ENCODE measurements around the gene PAX1. TPM values are rescaled to one million over a fixed set of nuclear protein-coding genes. Genes with fewer than 3 reads are reported as not detected.

The PAX1 gene
- total and polyA plus RNA-seq, 5 donors from 2014 or later: not detected

DNA sequence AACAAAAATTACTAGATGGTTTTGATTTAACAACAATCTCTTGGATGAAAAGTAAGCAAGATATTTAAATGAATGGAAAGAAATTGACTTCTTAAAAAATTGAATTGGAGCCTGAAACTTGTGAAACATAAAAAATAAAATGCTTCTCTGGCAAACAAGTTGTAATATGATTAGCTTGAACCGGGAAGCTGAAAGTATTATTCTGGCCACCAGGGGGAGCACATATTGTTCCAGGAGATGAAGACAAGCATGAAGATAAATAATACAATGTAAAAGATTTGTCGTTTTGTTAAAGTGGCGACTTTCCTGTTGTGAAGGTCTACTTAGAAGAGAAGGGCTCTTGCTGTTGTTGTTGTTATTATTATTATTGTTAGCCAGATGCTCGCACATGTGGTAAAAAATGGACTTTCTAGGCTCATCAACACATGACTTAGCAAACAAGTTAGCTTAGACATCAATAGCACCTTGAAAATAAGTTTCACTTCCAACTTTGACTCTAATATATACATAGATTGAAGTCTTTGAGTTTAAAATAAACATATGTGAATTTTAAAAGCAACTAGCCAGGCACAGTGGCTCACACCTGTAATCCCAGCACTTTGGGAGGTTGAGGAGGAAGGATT is 14.2 kb downstream of the PAX1 start:
- no peak for ATAC-seq (ENCODE audit: low read depth in 2 of 2)

DNA sequence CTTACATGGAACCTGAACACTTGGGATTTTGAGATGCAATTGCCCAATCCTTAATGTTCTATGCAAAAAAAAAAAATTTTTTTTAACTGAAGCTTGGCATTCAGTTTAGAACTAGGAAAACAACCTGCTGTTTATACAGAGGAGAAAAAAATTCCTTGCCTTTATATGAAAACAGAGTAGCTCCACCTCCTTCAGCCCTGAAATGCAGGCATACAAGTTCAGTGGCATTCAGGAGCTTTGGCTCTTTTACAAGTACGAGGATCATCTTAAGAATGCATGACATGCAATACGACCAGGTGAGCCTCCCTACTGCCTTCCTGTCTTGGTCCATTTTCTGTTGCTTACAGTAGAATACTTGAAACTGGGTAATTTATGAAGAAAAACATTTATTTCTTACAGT is 20.4 kb downstream of the PAX1 start:
- no peak overlapping the region for H3K4me3 Mint-ChIP-seq
- ATAC-seq (ENCODE audit: low read depth in 2 of 2) (no peak), DNase-seq (no peak)
- Histone ChIP-seq H3K9me3 (ENCODE audit: control insufficient read depth in 2 of 2, low read length in 2 of 2) (no peaks in the 10 kb centered on the region), H3K36me3 (ENCODE audit: control insufficient read depth, insufficient read depth, low read length) (no peaks in the 10 kb centered on the region), H3K27me3 (ENCODE audit: control insufficient read depth, insufficient read depth, low read length) (no peaks in the 10 kb centered on the region), H3K27ac (ENCODE audit: insufficient read depth, low read length, poor library complexity, severe bottlenecking) (no peak overlapping the region), H3K4me1 (ENCODE audit: control insufficient read depth, insufficient read depth, low read length, poor library complexity, severe bottlenecking) (no peaks in the 10 kb centered on the region), H3K4me3 (ENCODE audit: low read depth, low read length) (no peak overlapping the region)
- H3K27ac Mint-ChIP-seq: no peak overlapping the region
- no peaks in the 10 kb centered on the region for H3K9me3 Mint-ChIP-seq
- H3K36me3 Mint-ChIP-seq: no peaks in the 10 kb centered on the region
- no peaks in the 10 kb centered on the region for H3K4me1 Mint-ChIP-seq
- H3K27me3 Mint-ChIP-seq: no peaks in the 10 kb centered on the region

More for the DNA sequence above, 14.2 kb downstream of the PAX1 start:
- Histone ChIP-seq H3K36me3 (ENCODE audit: control insufficient read depth, insufficient read depth, low read length) (no peaks in the 10 kb centered on the region), H3K9me3 (ENCODE audit: control insufficient read depth in 2 of 2, low read length in 2 of 2) (no peaks in the 10 kb centered on the region), H3K4me3 (ENCODE audit: low read depth, low read length) (no peak overlapping the region), H3K27ac (ENCODE audit: insufficient read depth, low read length, poor library complexity, severe bottlenecking) (no peak overlapping the region), H3K27me3 (ENCODE audit: control insufficient read depth, insufficient read depth, low read length) (peaks cover 21% of the 10 kb centered on the region), H3K4me1 (ENCODE audit: control insufficient read depth, insufficient read depth, low read length, poor library complexity, severe bottlenecking) (no peaks in the 10 kb centered on the region)
- peaks cover 43% of the 10 kb centered on the region for H3K27me3 Mint-ChIP-seq
- no peak overlapping the region for H3K4me3 Mint-ChIP-seq
- peaks cover 0 to 2% (median 0%) of the 10 kb centered on the region in 4 donors for H3K4me1 Mint-ChIP-seq
- H3K9me3 Mint-ChIP-seq: no peaks in the 10 kb centered on the region
- H3K27ac Mint-ChIP-seq: no peak overlapping the region
- peak in 2 of 3 donors; percentile 25 to 62 for DNase-seq
- H3K36me3 Mint-ChIP-seq: no peaks in the 10 kb centered on the region

DNA sequence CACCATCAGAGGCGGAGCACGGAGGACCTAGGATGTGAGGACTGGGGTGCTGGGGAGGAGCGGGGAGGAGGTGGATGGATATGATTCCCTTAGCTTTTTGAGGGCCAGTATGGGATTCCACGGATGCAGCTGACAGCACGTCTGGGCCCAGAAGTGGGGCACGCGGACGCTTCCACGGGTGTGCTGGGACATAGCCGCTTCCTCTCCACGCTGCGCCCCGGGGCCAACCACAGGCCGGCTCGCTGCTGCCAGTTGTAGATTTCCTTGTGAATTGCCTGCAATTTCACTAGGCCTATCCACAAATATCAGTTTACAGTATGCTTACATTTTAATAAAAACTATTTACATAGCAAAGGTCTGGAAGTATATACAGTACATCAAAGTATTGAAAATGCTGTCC is 23.9 kb downstream of the PAX1 start:
- no peaks in the 10 kb centered on the region for H3K36me3 Mint-ChIP-seq
- no peak overlapping the region for H3K27ac Mint-ChIP-seq
- ATAC-seq (ENCODE audit: low read depth in 2 of 2) (no peak), DNase-seq (no peak)
- H3K4me3 ChIP-seq (ENCODE audit: low read depth, low read length): no peak overlapping the region
- no peaks in the 10 kb centered on the region for H3K4me1 ChIP-seq (ENCODE audit: control insufficient read depth, insufficient read depth, low read length, poor library complexity, severe bottlenecking)
- no peaks in the 10 kb centered on the region for H3K9me3 Mint-ChIP-seq
- H3K4me3 Mint-ChIP-seq: no peak overlapping the region
- H3K4me1 Mint-ChIP-seq: no peaks in the 10 kb centered on the region
- no peaks in the 10 kb centered on the region for H3K27me3 ChIP-seq (ENCODE audit: control insufficient read depth, insufficient read depth, low read length)
- no peaks in the 10 kb centered on the region for H3K9me3 ChIP-seq (ENCODE audit: control insufficient read depth in 2 of 2, low read length in 2 of 2)
- H3K27me3 Mint-ChIP-seq: no peaks in the 10 kb centered on the region
- H3K36me3 ChIP-seq (ENCODE audit: control insufficient read depth, insufficient read depth, low read length): no peaks in the 10 kb centered on the region
- no peak overlapping the region for H3K27ac ChIP-seq (ENCODE audit: insufficient read depth, low read length, poor library complexity, severe bottlenecking)

DNA sequence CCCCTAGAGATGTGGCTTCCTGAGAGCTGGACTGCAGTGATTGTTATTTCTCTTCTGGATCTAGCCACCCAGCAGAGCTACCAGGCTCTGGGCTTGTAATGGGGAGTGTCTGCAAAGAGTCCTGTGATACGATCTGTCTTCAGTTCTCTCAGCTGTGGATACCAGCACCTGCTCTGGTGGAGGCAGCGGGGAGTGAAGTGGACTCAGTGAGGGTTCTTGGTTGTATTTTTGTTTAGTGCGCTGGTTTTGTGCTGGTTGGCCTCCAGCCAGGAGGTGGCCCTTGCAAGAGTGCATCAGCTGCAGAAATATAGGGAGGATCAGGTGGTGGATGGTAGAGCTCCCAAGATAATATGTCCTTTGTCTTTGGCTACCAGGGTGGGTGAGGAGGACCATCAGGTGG is 33.7 kb downstream of the PAX1 start:
- Histone ChIP-seq H3K27ac (ENCODE audit: insufficient read depth, low read length, poor library complexity, severe bottlenecking) (no peak overlapping the region), H3K36me3 (ENCODE audit: control insufficient read depth, insufficient read depth, low read length) (no peaks in the 10 kb centered on the region), H3K4me1 (ENCODE audit: control insufficient read depth, insufficient read depth, low read length, poor library complexity, severe bottlenecking) (no peaks in the 10 kb centered on the region), H3K4me3 (ENCODE audit: low read depth, low read length) (no peak overlapping the region), H3K27me3 (ENCODE audit: control insufficient read depth, insufficient read depth, low read length) (no peaks in the 10 kb centered on the region), H3K9me3 (ENCODE audit: control insufficient read depth in 2 of 2, low read length in 2 of 2) (no peaks in the 10 kb centered on the region)
- H3K9me3 Mint-ChIP-seq: peaks cover 0 to 11% (median 0%) of the 10 kb centered on the region in 7 donors
- no peak for ATAC-seq (ENCODE audit: low read depth in 2 of 2)
- H3K27me3 Mint-ChIP-seq: peaks cover 5% of the 10 kb centered on the region
- DNase-seq: no peak
- H3K27ac Mint-ChIP-seq: no peak overlapping the region
- no peak overlapping the region for H3K4me3 Mint-ChIP-seq
- H3K4me1 Mint-ChIP-seq: no peaks in the 10 kb centered on the region
- H3K36me3 Mint-ChIP-seq: no peaks in the 10 kb centered on the region

DNA sequence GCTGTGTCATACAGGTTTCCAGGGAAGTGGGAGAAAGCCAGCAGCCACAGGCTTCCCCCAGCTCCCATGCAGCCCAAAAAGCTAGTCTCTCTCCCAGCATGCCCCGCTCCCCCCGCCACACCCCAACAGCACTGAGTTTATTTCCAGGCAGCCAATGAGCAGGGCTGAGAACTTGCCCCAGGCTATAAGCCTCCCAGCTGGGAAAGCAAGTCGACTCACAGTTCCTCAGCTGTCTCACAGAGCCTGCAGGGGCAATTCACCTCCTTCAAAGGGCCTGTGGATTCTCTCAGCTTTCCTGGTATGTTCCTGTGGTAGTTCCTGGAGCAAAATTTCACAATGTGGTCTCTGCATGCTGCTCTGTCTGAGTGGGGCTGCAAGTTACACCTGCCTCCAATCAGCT is 34.2 kb downstream of the PAX1 start:
- H3K4me3 ChIP-seq (ENCODE audit: low read depth, low read length): no peak overlapping the region
- no peaks in the 10 kb centered on the region for H3K27me3 ChIP-seq (ENCODE audit: control insufficient read depth, insufficient read depth, low read length)
- no peak for ATAC-seq (ENCODE audit: low read depth in 2 of 2)
- no peak for DNase-seq
- H3K4me3 Mint-ChIP-seq: no peak overlapping the region
- peaks cover 5% of the 10 kb centered on the region for H3K27me3 Mint-ChIP-seq
- no peaks in the 10 kb centered on the region for H3K9me3 ChIP-seq (ENCODE audit: control insufficient read depth in 2 of 2, low read length in 2 of 2)
- no peak overlapping the region for H3K27ac ChIP-seq (ENCODE audit: insufficient read depth, low read length, poor library complexity, severe bottlenecking)
- no peaks in the 10 kb centered on the region for H3K36me3 Mint-ChIP-seq
- no peaks in the 10 kb centered on the region for H3K36me3 ChIP-seq (ENCODE audit: control insufficient read depth, insufficient read depth, low read length)
- peaks cover 0 to 11% (median 0%) of the 10 kb centered on the region in 7 donors for H3K9me3 Mint-ChIP-seq
- H3K4me1 Mint-ChIP-seq: no peaks in the 10 kb centered on the region
- no peaks in the 10 kb centered on the region for H3K4me1 ChIP-seq (ENCODE audit: control insufficient read depth, insufficient read depth, low read length, poor library complexity, severe bottlenecking)
- H3K27ac Mint-ChIP-seq: no peak overlapping the region

DNA sequence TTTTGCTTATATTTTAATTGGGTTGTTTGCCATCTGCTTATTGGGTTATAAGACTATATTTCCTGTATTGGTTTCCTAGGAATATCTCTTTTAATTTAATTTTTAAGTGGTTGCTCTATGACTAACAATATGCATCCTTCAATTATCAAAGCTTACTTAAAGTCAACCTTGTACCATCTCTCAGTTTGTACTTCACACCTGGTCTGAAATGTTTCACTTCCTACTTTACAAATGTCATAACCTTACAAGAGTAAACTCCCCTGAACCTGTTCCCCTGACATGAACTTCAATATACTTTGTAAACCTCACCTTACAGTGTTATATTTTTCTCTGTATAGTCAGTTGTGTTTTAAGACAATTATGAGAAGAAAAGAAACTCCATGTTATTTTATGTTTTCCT is 35.8 kb downstream of the PAX1 start:
- Mint-ChIP-seq H3K9me3 (peaks cover 0 to 11% (median 2%) of the 10 kb centered on the region in 7 donors), H3K27me3 (peaks cover 5% of the 10 kb centered on the region), H3K4me3 (no peak overlapping the region), H3K4me1 (no peaks in the 10 kb centered on the region), H3K36me3 (no peaks in the 10 kb centered on the region), H3K27ac (no peak overlapping the region)
- H3K27ac ChIP-seq (ENCODE audit: insufficient read depth, low read length, poor library complexity, severe bottlenecking): no peak overlapping the region
- no peaks in the 10 kb centered on the region for H3K9me3 ChIP-seq (ENCODE audit: control insufficient read depth in 2 of 2, low read length in 2 of 2)
- no peaks in the 10 kb centered on the region for H3K27me3 ChIP-seq (ENCODE audit: control insufficient read depth, insufficient read depth, low read length)
- no peaks in the 10 kb centered on the region for H3K36me3 ChIP-seq (ENCODE audit: control insufficient read depth, insufficient read depth, low read length)
- H3K4me1 ChIP-seq (ENCODE audit: control insufficient read depth, insufficient read depth, low read length, poor library complexity, severe bottlenecking): no peaks in the 10 kb centered on the region
- no peak overlapping the region for H3K4me3 ChIP-seq (ENCODE audit: low read depth, low read length)
- DNase-seq: no peak
- no peak for ATAC-seq (ENCODE audit: low read depth in 2 of 2)

DNA sequence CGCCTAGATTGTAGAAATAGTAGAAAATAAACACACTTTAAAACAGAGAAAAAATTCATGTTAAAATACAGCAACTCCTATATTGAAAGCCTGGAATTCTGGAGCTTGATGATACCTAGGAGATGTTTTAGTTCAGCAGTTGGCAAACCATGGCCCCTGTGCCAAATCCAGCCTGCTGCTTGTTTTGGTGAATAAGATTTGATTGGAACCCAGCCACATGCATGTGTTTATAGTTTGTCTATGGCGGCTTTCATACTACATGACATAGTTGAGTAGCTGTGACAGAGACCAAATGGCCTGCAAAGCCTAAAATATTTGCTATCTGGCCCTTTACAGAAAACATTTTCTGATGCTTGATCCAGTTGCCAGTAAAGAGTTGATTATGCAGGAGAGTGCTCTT is 57.2 kb downstream of the PAX1 start:
- H3K36me3 Mint-ChIP-seq: no peaks in the 10 kb centered on the region
- H3K4me3 Mint-ChIP-seq: no peak overlapping the region
- Histone ChIP-seq H3K9me3 (ENCODE audit: control insufficient read depth in 2 of 2, low read length in 2 of 2) (no peaks in the 10 kb centered on the region), H3K4me1 (ENCODE audit: control insufficient read depth, insufficient read depth, low read length, poor library complexity, severe bottlenecking) (no peaks in the 10 kb centered on the region), H3K27me3 (ENCODE audit: control insufficient read depth, insufficient read depth, low read length) (peaks cover 2% of the 10 kb centered on the region), H3K36me3 (ENCODE audit: control insufficient read depth, insufficient read depth, low read length) (no peaks in the 10 kb centered on the region), H3K4me3 (ENCODE audit: low read depth, low read length) (no peak overlapping the region), H3K27ac (ENCODE audit: insufficient read depth, low read length, poor library complexity, severe bottlenecking) (no peak overlapping the region)
- H3K27ac Mint-ChIP-seq: no peak overlapping the region
- H3K27me3 Mint-ChIP-seq: peaks cover 5% of the 10 kb centered on the region
- peaks cover 0 to 2% (median 0%) of the 10 kb centered on the region in 7 donors for H3K9me3 Mint-ChIP-seq
- DNase-seq: no peak
- ATAC-seq (ENCODE audit: low read depth in 2 of 2): no peak
- no peaks in the 10 kb centered on the region for H3K4me1 Mint-ChIP-seq

DNA sequence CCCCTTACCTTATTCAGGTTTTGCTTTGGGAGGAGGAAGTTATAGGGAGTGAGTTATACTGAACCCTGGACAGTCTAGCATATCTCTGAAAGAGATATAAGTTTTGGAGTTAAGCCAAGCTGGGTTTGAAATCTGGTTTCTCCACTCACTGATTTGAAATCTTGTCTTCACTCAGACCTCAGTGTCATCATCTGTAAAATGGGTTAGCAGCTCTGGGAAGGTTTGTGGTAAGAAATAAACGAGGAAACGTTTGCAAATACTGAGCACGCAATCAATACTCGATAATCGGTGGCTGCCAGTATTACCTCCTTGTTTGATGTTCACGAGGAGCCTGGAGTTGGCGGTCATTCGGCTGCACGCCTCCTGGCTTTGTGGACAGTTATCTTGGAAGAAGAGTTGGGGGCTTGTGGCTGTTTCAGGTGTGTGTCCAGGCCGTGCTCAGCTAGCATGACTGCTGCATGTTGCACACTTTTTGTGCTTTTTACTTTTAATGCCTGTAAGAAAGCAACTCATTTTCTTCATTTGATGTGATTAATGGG is 61.8 kb downstream of the PAX1 start:
- Mint-ChIP-seq H3K36me3 (no peaks in the 10 kb centered on the region), H3K27ac (no peak overlapping the region), H3K9me3 (peaks cover 0 to 2% (median 0%) of the 10 kb centered on the region in 7 donors), H3K4me1 (no peaks in the 10 kb centered on the region), H3K4me3 (no peak overlapping the region), H3K27me3 (peaks cover 9% of the 10 kb centered on the region)
- Histone ChIP-seq H3K4me3 (ENCODE audit: low read depth, low read length) (no peak overlapping the region), H3K36me3 (ENCODE audit: control insufficient read depth, insufficient read depth, low read length) (no peaks in the 10 kb centered on the region), H3K4me1 (ENCODE audit: control insufficient read depth, insufficient read depth, low read length, poor library complexity, severe bottlenecking) (no peaks in the 10 kb centered on the region), H3K9me3 (ENCODE audit: control insufficient read depth in 2 of 2, low read length in 2 of 2) (no peaks in the 10 kb centered on the region), H3K27me3 (ENCODE audit: control insufficient read depth, insufficient read depth, low read length) (no peaks in the 10 kb centered on the region), H3K27ac (ENCODE audit: insufficient read depth, low read length, poor library complexity, severe bottlenecking) (no peak overlapping the region)
- no peak for ATAC-seq (ENCODE audit: low read depth in 2 of 2)
- DNase-seq: no peak

Data from CD4-positive, CD25-positive, alpha-beta regulatory T cell (primary cell).